Stimulated activated naive CD8-positive, alpha-beta T cell treated with anti-CD3 and anti-CD28 coated beads, Interleukin-15, Interleukin-2, amounts not matched to agents 100 ng/mL and 50 ng/mL, for 24 hours (primary cell): ENCODE data around the gene C14orf93.
"Not testable (repeated sequence)": the region's sequence is repeated elsewhere in the genome, so short reads cannot be mapped to it uniquely, and the experiment has no call there.

ENCODE experiments used
- H3K27ac Mint-ChIP-seq: one replicate; pipeline ENCODE4 v1.8.0; 2021; ENCODE audit warnings: mild to moderate bottlenecking, mixed read lengths
- H3K27me3 Mint-ChIP-seq: one replicate; pipeline ENCODE4 v1.8.0; 2021; ENCODE audit warnings: mixed read lengths
- H3K36me3 Mint-ChIP-seq: one replicate; pipeline ENCODE4 v1.8.0; 2021; ENCODE audit warnings: low read depth, mixed read lengths
- H3K4me1 Mint-ChIP-seq: one replicate; pipeline ENCODE4 v1.8.0; 2021; ENCODE audit warnings: low read depth, mixed read lengths
- H3K4me3 Mint-ChIP-seq: one replicate; pipeline ENCODE4 v1.8.0; 2021; ENCODE audit warnings: mild to moderate bottlenecking, mixed read lengths
- H3K9me3 Mint-ChIP-seq: one replicate; pipeline ENCODE4 v1.8.0; 2021; ENCODE audit warnings: mixed read lengths

The C14orf93 gene

DNA sequence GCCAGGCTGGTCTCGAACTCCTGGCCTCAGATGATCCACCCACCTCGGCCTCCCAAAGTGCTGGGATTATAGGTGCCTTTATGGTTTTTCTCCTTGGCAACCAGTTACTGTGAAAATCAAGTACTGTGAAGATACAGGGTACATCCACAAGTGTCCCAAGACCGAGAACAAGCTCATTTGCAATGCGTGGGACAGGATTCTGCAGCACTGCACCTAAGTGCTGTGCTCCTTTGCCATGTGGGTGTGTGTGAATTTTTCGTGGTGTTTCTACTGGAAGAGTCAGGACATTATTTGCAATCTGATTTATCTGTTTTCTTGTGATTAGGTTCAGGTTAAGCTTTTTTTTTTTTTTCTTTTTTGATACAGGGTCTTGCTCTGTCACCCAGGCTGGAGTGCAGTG is 7.1 kb upstream of the C14orf93 start:
- Mint-ChIP-seq H3K36me3 (peaks cover 13% of the 10 kb centered on the region), H3K27me3 (no peaks in the 10 kb centered on the region), H3K27ac (no peak overlapping the region), H3K4me3 (no peak overlapping the region), H3K9me3 (no peaks in the 10 kb centered on the region), H3K4me1 (peaks cover 5% of the 10 kb centered on the region)

DNA sequence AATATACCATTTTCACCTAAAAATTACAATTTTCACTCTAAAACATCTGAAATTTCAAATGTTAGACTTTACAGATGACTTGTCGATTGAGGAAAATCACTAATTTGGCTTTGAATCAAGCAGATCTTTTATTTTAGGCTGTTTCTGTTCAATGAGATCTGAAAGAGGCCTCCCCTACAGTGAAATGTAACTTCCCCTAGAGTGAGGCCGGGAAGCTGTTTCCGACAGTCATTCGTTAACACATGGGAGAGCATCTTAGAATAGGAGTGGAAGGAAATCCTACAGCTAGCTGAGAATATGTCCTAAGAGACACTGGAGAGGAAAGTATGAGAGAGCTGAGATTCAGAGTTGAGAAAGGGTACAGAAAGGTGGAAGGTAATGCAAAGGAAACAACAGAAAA is 5.7 kb upstream of the C14orf93 start:
- H3K27me3 Mint-ChIP-seq: no peaks in the 10 kb centered on the region
- peaks cover under 1% of the 10 kb centered on the region for H3K36me3 Mint-ChIP-seq
- no peak overlapping the region for H3K4me3 Mint-ChIP-seq
- H3K4me1 Mint-ChIP-seq: peaks cover 4% of the 10 kb centered on the region
- H3K27ac Mint-ChIP-seq: no peak overlapping the region
- no peaks in the 10 kb centered on the region for H3K9me3 Mint-ChIP-seq

DNA sequence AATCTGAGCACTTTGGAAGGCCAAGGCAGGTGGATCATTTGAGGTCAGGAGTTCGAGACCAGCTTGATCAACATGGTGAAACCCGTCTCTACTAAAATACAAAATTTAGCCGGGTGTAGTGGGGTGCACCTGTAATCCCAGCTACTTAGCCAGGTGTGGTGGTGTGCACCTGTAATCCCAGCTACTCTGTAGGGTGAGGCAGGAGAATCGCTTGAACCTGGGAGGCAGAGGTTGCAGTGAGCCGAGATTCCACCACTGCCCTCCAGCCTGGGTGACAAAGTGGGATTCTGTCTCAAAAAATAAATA is 3.8 kb upstream of the C14orf93 start:
- not testable (repeated sequence) for H3K27me3 Mint-ChIP-seq, H3K4me3 Mint-ChIP-seq, H3K27ac Mint-ChIP-seq, H3K36me3 Mint-ChIP-seq, H3K9me3 Mint-ChIP-seq
- H3K4me1 Mint-ChIP-seq: peaks cover 23% of the 10 kb centered on the region

DNA sequence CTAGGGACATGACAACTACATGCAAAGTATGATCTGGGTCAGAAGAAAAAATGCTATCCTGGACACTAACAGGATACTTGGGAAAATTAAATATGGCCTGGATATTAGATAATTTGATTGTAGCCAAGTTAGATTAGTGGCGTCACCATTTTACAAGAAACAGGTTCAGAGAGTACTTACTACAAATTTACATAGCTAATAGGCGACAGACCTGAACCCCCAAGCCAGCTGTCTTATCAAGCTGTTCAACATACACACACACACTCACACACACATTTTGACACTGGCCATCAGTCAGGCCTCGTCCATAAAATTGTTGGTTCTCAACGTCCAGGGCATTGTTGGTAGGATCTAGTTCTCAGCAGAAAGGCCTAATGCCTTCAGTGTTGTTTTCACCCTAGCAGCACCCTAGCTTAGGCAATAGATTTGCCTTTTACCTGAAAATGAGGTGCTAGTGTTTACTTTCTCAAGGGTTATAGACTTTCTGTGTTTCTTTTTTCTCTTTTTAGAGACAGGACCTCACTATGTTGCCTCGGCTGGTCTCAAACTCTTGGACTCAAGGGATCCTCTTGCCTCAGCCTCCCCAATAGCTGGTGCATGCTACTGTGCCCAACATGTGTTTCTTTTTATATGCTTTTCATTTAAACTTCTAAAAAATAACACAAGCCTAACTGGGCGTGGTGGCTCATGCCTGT is 3.3 kb upstream of the C14orf93 start:
- Mint-ChIP-seq H3K9me3 (no peaks in the 10 kb centered on the region), H3K4me3 (no peak overlapping the region), H3K36me3 (no peaks in the 10 kb centered on the region), H3K27me3 (no peaks in the 10 kb centered on the region), H3K4me1 (peaks cover 28% of the 10 kb centered on the region), H3K27ac (no peak overlapping the region)

DNA sequence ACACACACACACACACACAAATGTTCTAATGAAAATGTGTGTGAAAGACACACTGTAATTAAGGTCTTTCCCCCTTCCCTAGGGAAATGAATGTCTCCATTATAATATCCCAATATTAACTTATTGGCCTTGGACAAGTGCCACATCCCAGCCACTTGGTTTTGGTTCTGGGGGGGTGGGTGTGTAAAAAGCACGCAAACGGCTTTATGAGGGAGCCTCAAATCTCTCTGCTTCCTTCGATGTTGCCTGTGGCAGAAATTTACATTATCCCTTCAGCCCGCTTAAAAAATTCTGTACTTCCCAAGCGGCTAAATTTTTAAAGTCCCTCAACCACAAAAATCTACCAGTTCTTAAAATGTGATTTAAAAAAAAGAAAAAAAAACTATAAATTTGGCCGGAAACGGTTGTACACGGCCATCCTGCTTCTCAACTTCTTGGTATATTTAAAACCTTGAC is 432 bp downstream of the C14orf93 start:
- Mint-ChIP-seq H3K27ac (peak overlapping the region; percentile 95), H3K27me3 (no peaks in the 10 kb centered on the region), H3K36me3 (no peaks in the 10 kb centered on the region), H3K9me3 (no peaks in the 10 kb centered on the region), H3K4me3 (peak overlapping the region; percentile 93), H3K4me1 (peaks cover 51% of the 10 kb centered on the region)

DNA sequence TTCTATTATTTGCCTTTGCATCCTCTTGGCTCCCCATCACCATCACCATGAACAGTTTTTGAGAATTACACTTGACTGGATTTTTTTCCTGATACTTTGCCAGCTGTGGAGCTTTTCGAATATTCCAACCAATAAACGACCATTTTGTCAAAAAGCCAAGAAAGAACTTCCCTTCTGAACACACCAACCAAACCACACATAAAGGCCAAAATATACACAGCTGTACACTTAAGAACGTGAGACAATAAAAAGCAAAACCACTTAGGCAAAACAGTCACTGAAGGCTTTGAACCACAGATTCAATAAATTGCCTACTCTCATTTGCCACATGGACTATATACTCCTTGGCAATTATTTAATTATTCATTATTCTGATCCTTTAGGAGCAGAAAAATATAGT is 1.1 kb downstream of the C14orf93 start:
- peak overlapping the region; percentile 93 for H3K4me3 Mint-ChIP-seq
- peaks cover 51% of the 10 kb centered on the region for H3K4me1 Mint-ChIP-seq
- no peaks in the 10 kb centered on the region for H3K27me3 Mint-ChIP-seq
- H3K9me3 Mint-ChIP-seq: no peaks in the 10 kb centered on the region
- H3K27ac Mint-ChIP-seq: peak overlapping the region; percentile 61
- H3K36me3 Mint-ChIP-seq: no peaks in the 10 kb centered on the region

DNA sequence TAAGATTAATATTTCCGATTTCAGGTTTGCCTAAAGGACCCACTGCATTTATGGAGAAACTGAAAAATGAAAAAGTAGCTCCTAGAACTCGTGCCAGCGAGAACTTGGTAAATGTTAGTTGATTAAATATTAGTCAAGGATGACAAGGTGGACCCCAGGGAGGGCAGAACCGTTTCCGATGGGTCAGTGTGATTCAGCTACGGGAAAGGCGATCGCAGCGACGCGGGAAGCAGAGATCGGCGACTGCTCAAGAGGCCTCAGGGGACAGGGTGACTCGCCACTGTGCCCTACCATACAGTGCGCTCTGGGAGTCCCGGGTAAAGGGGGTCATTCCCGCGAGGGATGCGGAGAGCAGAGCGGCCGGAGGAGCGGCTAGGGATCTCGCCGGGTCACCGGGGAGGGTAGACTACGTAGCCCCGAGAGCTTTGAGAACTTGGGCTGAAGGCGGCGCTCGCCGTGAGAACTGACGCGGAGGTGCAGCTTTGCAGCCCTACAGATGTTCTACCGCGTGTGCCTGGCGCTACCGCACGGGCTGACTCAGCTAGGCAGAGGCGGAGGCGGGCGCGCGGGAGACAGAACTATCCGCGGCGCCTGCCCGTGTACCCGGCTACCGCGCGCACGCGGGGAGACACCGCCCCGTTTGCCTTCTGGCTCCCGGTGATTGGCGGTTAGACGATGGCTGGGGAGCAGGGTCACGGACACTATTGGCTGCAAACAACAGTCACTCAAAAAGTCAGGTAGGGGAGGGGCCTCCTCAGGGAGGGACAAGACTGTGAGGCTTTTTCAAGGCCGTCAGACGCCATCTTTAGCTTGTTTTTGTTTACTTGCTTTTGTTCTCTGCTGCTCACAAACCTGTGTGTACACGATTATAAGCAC is 3.2 kb downstream of the C14orf93 start:
- Mint-ChIP-seq H3K36me3 (no peaks in the 10 kb centered on the region), H3K4me3 (peak overlapping the region; percentile 92), H3K9me3 (no peaks in the 10 kb centered on the region), H3K27me3 (no peaks in the 10 kb centered on the region), H3K27ac (peak overlapping the region; percentile 96), H3K4me1 (peaks cover 51% of the 10 kb centered on the region)

DNA sequence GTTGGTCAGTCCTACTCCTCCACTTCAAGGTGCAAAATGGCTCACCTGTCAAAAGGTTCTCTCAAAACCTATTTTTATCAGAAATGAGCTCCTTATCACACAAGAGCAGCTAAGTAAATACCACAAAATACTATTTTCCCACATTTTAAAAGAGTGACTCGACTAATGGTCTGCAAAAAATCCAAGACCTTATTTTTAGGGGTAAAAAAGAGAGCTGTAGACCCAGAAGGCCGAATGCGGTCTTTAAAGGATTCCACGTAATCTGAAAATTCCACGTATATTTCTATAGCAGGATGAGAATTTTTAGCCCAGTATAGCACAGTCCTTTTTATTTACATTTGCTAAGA is 3.8 kb downstream of the C14orf93 start:
- H3K9me3 Mint-ChIP-seq: no peaks in the 10 kb centered on the region

DNA sequence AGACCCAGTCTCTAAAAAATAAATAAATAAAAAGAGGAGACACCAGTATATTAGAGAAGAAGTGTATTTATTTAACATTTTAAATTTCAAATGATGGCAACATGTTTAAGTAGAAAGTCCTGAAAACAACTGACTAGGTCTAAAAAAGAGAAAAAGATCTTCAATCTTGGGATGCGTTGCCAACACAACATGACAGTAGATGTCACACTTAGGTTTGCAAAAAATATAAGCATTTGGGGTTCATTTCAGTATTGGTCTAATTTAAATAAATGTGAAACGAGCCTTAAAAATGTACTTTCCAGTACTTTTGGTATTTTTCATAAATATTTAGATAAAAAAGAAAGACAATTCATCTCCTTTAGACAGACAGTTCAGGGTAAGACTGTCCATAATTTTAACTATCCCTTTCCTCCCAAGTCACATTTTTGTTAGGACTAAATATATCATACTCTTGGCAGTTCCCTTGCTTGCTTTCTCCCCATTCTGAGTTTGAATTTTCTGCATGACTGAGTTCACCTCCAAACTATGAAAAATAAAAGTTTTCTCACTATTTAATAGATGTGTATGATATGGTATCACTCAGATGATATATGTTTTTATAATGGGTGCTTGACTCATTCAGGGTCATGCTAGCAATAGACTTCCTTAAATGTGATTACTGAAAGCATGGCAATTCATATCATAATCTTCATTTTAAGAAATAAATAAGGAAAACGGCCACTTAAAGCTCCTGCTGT is 4.3 kb downstream of the C14orf93 start:
- no peaks in the 10 kb centered on the region for H3K9me3 Mint-ChIP-seq
- peak overlapping the region; percentile 96 for H3K27ac Mint-ChIP-seq
- peak overlapping the region; percentile 92 for H3K4me3 Mint-ChIP-seq
- H3K36me3 Mint-ChIP-seq: no peaks in the 10 kb centered on the region
- no peaks in the 10 kb centered on the region for H3K27me3 Mint-ChIP-seq
- H3K4me1 Mint-ChIP-seq: peaks cover 48% of the 10 kb centered on the region

More for the DNA sequence above, 3.8 kb downstream of the C14orf93 start:
- Mint-ChIP-seq H3K4me3 (peak overlapping the region; percentile 92), H3K4me1 (peaks cover 48% of the 10 kb centered on the region), H3K27ac (peak overlapping the region; percentile 96), H3K36me3 (no peaks in the 10 kb centered on the region), H3K27me3 (no peaks in the 10 kb centered on the region)

DNA sequence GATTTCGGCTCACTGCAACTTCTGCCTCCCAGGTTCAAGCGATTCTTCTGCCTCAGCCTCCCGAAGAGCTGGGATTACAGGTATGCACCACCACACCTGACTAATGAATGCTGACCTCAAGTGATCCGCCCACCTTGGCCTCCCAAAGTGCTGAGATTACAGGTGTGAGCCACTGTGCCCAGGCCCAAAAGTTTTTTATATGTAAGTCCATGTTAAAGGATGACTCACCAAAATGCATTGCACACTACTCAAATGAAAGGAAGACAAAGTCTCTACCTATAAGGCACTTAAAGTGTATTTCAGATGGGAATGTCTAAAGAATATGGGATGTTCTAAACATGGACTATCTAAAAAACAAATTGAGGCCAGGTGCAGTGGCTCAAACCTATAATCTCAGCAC is 5.7 kb downstream of the C14orf93 start:
- H3K27me3 Mint-ChIP-seq, H3K4me3 Mint-ChIP-seq, H3K36me3 Mint-ChIP-seq, H3K27ac Mint-ChIP-seq, H3K9me3 Mint-ChIP-seq: not testable (repeated sequence)
- H3K4me1 Mint-ChIP-seq: peaks cover 34% of the 10 kb centered on the region

DNA sequence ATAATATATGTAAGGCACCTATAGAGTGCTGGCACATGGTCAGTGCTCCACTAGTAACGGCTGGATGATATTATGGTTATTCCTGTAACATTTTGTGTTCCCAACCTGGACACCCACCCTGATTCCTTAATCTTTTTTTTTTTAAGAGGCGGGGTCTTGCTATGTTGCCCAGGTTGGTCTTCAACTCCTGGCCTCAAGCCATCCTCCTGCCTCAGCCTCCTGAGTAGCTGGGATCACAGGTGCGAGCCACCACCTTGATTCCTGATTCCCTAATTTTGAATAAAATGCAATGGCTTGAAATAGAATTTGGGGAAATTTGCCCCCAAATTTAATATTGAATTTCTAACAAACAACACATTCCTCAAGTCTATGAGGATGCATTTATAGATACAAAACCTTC is 7.4 kb downstream of the C14orf93 start:
- Mint-ChIP-seq H3K36me3 (no peaks in the 10 kb centered on the region), H3K4me3 (no peak overlapping the region), H3K9me3 (no peaks in the 10 kb centered on the region), H3K27ac (no peak overlapping the region), H3K4me1 (peaks cover 19% of the 10 kb centered on the region), H3K27me3 (no peaks in the 10 kb centered on the region)

DNA sequence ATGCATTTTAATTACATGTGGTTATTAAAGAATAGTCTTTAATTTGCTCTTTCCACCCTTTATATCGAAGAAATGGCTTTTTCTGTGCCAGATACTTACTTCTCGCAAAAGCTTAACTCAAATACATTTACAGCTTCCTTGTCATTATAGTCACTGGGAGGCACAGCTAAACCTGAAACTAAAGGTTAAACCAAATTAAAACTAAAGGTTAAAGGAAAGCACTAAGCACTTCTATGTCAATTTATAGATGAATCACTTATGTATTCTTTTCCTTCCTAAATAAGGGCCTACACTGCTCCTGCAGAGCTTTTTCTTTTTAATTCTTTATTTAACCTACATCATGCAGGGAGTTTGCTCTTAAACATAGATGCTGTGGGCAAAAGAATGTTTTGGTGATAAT is 9.1 kb downstream of the C14orf93 start:
- Mint-ChIP-seq H3K36me3 (no peaks in the 10 kb centered on the region), H3K4me1 (peaks cover 3% of the 10 kb centered on the region), H3K27me3 (no peaks in the 10 kb centered on the region), H3K4me3 (no peak overlapping the region), H3K9me3 (no peaks in the 10 kb centered on the region), H3K27ac (no peak overlapping the region)

DNA sequence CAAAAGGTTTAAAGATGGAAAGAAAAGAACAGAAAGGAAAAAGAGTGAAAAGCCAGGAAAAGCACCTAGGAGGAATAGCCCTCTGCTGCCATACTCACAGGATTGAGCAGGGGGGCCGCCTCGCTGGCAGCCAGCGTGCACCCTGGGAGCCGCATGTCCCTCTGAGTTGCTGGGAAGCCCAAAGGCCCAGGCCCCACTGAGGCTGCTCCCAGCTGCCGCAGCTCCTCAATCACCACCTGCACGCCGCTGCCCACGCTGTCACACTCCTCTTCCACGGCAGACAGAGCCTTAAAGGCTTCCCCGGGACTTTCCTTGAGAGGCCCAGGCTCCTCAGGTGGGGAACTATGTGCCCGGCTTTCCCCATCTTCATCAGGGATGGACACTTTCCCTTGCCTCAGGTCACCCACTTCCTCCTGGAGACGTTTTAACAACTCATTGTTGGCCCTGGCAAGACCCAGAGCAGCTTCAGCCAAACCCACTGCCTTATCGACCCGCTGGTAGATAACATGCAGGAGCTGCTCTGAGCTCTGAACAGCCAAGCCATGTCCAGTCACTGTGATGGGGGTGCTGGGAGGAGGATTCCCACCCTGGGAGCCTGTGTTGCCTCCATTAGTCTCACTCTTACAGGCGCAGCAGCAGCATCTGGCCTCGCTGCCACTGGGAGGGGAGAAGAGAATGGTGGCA is 11.5 kb downstream of the C14orf93 start:
- Mint-ChIP-seq H3K27me3 (no peaks in the 10 kb centered on the region), H3K4me1 (no peaks in the 10 kb centered on the region), H3K27ac (no peak overlapping the region), H3K36me3 (no peaks in the 10 kb centered on the region), H3K9me3 (no peaks in the 10 kb centered on the region), H3K4me3 (no peak overlapping the region)

DNA sequence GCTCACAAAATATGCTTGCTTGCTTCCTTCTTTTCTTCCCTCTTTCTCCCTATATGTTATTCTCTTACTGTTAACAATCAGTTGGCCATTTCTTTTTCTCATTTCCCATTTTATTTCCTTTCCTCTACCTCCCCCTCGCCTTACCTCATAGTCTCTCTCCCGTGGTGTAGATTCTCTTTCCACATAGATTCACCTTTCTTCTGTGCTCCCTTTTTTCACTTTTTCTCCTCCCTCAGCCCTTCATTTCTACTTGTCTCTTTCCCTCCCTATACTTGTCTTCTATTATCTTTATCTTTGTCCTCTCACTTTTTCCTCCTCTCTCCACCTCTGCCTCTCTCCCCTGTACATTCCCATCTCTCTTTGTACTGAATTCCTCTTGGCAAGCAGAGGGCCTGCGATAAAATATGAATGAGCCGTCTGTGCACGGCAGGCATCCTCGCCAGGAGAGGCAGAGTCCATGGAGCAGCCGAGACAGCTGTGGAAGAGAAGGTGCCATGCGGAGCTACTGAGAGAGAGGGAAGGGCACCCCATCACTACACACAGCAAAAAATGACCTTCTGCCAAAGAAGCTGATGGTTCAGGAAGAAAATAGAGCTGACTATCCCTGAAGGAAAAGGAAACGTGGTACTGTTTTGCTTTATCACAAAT is 12.1 kb downstream of the C14orf93 start:
- H3K9me3 Mint-ChIP-seq: no peaks in the 10 kb centered on the region
- no peaks in the 10 kb centered on the region for H3K27me3 Mint-ChIP-seq
- no peak overlapping the region for H3K4me3 Mint-ChIP-seq
- H3K36me3 Mint-ChIP-seq: no peaks in the 10 kb centered on the region
- H3K27ac Mint-ChIP-seq: no peak overlapping the region
- H3K4me1 Mint-ChIP-seq: no peaks in the 10 kb centered on the region
